GM21619 (cell line): ENCODE data around the gene WASHC2C.
"Not testable (repeated sequence)": the region's sequence is repeated elsewhere in the genome, so short reads cannot be mapped to it uniquely, and the experiment has no call there.

Experiments
- ATAC-seq: cut with Tn5 transposase; IDR thresholded peaks from one replicate; pipeline ENCODE4 v1.9.1; 2021; ENCODE audit not compliant: unreplicated experiment

The WASHC2C gene

GRCh38 chr10:45761622-45762021 lies 34.6 kb downstream of the WASHC2C start:
- ATAC-seq: not testable (repeated sequence)

- not testable (repeated sequence) for ATAC-seq
These were observed 36.0 kb downstream of the WASHC2C start for GRCh38 chr10:45763037-45763436.

GRCh38 chr10:45768334-45768733 lies 41.3 kb downstream of the WASHC2C start:
- not testable (repeated sequence) for ATAC-seq

DNA sequence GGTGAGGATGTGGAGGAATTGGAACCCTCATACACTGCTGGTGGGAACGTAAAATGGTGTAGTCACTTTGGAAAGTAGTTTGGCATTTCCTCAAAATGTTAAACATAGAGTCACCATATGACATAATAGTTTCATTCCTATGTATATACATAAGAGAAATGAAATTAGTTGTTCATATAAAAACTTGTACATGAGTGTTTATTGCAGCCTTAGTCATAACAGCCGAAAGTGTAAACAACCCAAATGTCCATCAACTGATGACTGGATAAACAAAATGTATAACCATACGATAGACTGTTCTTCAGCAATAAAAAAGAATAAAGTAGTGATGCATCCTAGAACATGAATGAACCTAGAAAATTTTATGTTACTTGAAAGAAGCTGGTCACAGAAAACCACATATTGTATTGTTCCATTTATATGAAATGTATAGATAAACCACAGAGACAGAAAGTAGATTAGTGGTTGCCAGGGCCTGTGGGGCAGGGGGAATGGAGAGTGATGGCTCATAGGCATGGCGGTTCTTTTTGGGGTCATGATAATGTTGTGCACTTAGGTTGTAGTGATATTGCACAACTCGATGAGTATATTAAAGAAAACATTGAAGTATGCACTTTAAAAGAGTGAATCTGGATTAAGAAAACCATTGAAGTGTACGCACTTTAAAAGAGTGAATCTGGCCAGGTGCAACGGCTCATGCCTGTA lies 44.8 kb downstream of the WASHC2C start:
- ATAC-seq: not testable (repeated sequence)

DNA sequence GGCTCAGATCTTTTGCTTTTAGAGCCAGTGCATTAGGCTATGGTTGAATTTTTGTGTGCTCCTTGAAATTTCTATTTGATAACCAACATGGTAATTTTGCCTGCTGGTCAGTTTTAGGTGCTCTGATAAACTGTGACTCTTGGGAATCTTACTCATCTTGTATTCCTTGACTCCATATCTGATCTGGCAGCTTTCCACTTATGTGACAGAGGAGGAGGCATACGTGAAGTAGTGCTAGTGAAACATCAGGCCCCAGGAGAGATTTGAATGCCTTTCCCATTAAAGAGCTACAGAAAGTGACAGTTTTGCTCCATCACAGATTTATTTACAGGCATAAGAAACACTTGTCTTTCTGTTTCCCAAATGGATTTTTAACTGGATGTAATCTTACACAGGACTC lies 59.2 kb downstream of the WASHC2C start:
- ATAC-seq: not testable (repeated sequence)

DNA sequence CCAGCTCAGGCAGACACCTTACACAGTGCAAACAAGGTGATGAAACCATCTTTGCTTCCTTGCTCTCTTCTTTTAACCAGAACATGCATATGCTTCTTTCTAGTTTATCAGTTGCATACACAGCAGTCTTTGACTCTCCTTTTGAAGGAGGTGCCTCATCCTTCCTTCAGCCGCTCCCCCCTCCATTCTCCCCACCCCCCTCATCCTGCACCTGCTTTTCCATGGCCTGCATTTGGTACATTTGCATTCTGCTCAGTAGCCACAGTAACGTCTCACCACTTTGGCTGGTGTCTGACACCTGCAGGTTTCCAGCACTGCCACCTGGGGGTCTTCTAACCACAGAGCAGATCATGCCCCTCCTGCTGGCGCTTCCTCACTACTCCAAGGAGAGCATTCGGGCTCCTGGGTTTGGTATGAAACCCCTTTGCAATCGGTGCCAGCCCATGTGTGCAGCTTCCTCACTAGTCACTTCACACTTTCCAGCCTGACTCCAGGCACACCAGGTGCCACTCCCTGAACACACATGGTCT lies 60.2 kb downstream of the WASHC2C start:
- ATAC-seq: not testable (repeated sequence)

- ATAC-seq: not testable (repeated sequence)
These were observed 62.9 kb downstream of the WASHC2C start for GRCh38 chr10:45789991-45790390.

- ATAC-seq: not testable (repeated sequence)
These were observed 63.8 kb downstream of the WASHC2C start for GRCh38 chr10:45790694-45791426.

GRCh38 chr10:45794761-45795160 lies 67.7 kb downstream of the WASHC2C start:
- ATAC-seq: not testable (repeated sequence)

DNA sequence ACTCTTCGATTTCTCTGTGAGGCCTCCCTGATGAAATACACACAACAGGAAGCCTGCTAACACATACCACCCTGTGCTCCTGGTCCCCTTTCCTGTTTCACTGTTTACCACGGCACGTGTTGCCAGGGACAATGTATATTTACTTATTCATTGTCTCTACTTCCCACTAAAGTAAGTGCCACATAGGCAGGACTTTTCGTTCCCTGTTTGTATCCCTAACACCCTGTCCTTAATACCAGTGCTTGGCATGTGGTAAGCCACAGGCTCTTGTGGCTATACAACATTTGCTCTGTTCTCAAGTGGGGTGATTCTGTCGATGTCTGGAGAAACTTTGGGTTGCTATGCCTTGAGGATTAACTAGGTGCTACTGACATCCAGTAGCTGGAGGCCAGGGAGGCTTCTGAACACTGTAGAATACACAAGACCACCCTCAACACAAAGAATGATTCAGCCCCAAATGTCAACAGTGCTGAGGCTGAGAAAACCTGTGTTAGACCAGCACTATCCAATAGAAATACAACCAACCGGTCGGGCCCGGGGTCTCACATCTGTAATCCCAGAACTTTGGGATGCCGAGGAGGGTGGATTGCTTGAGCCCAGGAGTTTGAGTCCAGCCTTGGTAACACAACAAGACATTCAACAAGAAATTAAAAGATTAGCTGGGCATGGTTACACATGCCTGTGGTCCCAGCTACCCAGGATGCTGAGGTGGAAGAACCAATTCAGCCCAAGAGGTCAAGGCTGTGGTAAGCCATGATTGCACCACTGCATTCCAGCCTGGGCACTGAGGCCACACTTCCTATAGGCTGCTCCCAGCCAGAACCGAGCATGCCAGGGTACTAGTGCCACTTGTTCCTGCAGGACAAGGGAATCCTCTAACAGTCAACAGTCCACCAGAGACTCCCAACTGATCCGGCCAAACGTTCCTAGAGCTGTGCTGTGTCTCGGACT lies 76.3 kb downstream of the WASHC2C start:
- not testable (repeated sequence) for ATAC-seq

DNA sequence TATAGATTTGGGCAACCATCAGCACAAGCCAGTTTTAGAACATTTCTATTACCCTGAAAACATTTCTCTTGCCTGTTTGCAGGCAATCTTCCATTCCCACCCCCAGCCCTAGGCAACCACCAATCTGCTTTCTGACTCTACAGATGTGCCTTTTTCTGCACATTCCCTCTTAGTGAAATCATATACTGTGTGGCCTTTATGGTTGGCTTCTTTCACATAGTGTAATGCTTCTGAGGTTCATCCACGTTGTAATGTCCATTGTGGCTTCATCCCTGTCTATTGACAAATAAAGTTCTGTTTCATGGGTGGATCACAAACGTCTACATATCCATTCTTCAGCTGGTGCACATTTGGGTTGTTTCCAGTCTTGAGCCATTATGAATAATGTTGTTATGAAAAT lies 77.9 kb downstream of the WASHC2C start:
- ATAC-seq: not testable (repeated sequence)

DNA sequence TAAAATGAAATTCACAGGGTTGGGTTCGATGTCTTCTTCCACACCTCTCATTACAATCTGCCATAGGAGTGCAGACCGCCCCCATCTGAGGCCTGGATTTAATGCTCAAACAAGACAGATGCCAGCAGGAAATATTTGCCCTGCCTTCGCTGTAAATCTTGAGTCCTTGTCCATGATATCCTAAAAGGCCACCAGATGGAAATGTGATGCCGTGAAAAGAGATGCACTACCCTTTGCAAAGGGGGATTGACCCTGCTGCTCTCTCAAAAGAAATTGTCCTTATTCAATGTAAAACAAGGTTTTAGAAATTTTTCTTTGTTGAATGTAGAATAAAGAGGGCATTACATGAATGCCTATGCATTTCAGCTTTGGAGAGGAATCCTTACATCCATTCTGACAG lies 82.8 kb downstream of the WASHC2C start:
- no peak for ATAC-seq

DNA sequence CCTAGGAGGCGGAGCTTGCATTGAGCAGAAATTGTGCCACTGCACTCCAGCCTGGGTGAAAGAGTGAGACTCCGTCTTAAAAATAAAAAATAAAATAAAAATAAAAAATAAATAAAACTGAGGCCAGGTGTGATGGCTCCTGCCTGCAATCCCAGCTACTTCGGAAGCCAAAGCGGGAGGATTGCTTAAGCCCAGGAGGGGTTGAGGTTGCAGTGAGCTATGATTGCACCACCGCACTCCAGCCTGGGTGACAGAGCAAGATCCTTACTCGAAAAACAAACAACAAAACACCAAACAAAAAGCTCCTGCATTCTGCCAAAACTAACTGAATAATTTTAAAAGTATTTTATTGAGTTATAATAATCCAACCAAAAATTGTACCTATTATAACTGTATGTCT lies 84.0 kb downstream of the WASHC2C start:
- ATAC-seq: no peak

- ATAC-seq: not testable (repeated sequence)
These were observed 85.9 kb downstream of the WASHC2C start for GRCh38 chr10:45812959-45813358.

GRCh38 chr10:45814146-45814545 lies 87.1 kb downstream of the WASHC2C start:
- ATAC-seq: not testable (repeated sequence)

GRCh38 chr10:45817130-45817859 lies 90.2 kb downstream of the WASHC2C start:
- ATAC-seq: no peak

- ATAC-seq: no peak
These were observed 90.8 kb downstream of the WASHC2C start for GRCh38 chr10:45817912-45818311.

GRCh38 chr10:45819552-45819951 lies 92.5 kb downstream of the WASHC2C start:
- no peak for ATAC-seq

- not testable (repeated sequence) for ATAC-seq
These were observed 93.2 kb downstream of the WASHC2C start for GRCh38 chr10:45820107-45820830.

DNA sequence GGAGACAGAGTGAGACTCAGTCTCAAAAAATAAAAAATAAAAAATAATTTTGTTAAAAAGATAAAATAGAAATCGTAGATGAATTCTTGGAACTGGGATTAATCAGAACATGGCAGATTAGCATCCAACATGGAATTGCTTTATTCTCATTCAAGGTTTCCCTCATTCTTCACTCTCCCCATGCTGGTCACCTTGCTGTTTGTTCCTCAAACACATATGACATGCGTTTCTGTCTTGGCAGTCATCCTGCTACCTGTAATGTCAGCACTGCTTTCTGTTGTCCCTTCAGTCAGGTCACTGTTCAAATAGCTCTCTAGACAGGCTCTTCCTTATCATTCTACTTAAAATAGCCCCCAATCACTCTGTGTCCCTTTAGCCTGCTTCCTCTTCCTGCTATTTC lies 95.9 kb downstream of the WASHC2C start:
- not testable (repeated sequence) for ATAC-seq
